ENCODE results near the gene ASMT.

The ASMT gene

DNA sequence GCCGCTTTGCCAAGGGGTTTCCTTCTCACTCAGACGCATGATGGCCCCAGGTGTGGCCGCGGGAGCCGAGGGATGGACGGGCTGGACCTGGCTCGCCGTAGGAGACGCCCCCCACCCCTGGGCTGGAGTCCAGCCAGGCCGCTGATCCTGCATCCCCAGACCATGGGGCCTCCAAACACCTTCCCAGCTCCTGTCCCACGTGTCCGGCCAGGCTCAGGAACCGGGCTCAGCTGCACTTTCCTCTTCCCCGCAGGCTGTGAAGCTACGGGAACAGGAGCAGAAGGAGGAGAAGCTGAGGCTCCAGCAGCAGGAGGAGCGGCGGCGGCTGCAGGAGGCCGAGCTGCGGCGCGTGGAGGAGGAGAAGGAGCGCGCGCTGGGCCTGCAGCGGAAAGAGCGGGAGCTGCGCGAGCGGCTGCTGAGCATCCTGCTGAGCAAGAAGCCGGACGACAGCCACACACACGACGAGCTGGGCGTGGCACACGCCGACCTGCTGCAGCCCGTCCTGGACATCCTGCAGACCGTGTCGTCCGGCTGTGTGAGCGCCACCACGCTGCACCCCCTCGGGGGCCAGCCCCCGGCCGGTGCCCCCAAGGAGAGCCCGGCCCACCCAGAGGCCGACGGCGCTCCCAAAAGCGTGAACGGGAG is 14.3 kb upstream of the ASMT start:
- WGBS (ENCODE audit: extremely low coverage, insufficient coverage, low lambda C conversion rate): no CpG with 5 or more reads among the region's 52 CpGs
- H3K79me1 ChIP-seq (ENCODE audit: low read length): peaks cover 19% of the 10 kb centered on the region
- H3K36me3 ChIP-seq (ENCODE audit: control insufficient read depth, insufficient read depth, low read length): peaks cover 18% of the 10 kb centered on the region
- H3K4me2 ChIP-seq (ENCODE audit: low read length): no peak overlapping the region
- no peak overlapping the region for H2AK5ac ChIP-seq (ENCODE audit: low read length)
- no peak overlapping the region for H3K9ac ChIP-seq (ENCODE audit: low read length)
- DNase-seq: no peak
- no peak overlapping the region for H3K4me3 ChIP-seq (ENCODE audit: low read length)
- H3K4me1 ChIP-seq (ENCODE audit: control insufficient read depth, low read depth, low read length): no peaks in the 10 kb centered on the region
- no peak overlapping the region for H2BK5ac ChIP-seq (ENCODE audit: low read length)
- H4K8ac ChIP-seq (ENCODE audit: low read depth, low read length): no peak overlapping the region
- H3K18ac ChIP-seq (ENCODE audit: low read length): no peak overlapping the region
- no peak overlapping the region for H2BK15ac ChIP-seq (replicated peaks; ENCODE audit: low read depth)
- peaks cover 21% of the 10 kb centered on the region for H3K79me2 ChIP-seq (ENCODE audit: control insufficient read depth, insufficient read depth, low read length)
- no peak overlapping the region for H3K56ac ChIP-seq (ENCODE audit: low read length)
- H2BK120ac ChIP-seq (ENCODE audit: low read depth, low read length): no peak overlapping the region
- no peak overlapping the region for H3K4ac ChIP-seq (ENCODE audit: low read depth, low read length)
- no peak overlapping the region for H3K23ac ChIP-seq (ENCODE audit: low read length)
- H4K5ac ChIP-seq (ENCODE audit: low read length): no peak overlapping the region
- no peaks in the 10 kb centered on the region for H3K27me3 ChIP-seq (ENCODE audit: insufficient read depth, low read length, poor library complexity)
- H3K27ac ChIP-seq (ENCODE audit: low read depth, low read length): no peak overlapping the region

DNA sequence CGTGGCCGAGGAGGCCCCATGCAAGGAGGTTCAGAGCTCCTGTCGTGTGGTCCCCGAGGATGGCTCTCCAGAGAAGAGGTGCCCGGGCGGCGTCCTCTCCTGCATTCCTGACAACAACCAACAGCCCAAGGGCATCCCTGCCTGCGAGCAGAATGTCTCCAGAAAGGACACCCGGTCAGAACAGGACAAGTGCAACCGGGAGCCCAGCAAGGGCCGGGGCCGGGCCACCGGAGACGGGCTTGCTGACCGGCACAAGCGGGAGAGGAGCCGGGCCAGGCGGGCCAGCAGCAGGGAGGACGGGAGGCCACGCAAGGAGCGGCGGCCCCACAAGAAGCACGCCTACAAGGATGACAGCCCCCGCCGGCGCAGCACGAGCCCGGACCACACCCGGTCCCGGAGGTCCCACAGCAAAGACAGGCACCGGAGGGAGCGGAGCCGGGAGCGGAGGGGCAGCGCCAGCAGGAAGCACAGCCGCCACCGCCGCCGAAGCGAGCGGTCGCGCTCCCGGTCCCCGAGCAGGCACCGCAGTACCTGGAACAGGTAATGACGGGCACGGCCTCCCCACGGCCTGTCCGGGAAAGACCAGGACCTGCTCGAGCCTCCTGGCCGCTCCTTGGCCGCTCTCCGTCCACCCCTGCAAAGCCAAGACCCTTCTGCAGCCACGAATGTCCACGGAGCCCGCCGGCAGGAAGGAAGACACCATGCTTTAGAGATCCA is 13.7 kb upstream of the ASMT start:
- H4K8ac ChIP-seq (ENCODE audit: low read depth, low read length): no peak overlapping the region
- H2AK5ac ChIP-seq (ENCODE audit: low read length): no peak overlapping the region
- no peak overlapping the region for H4K5ac ChIP-seq (ENCODE audit: low read length)
- no peak overlapping the region for H3K27ac ChIP-seq (ENCODE audit: low read depth, low read length)
- H3K9ac ChIP-seq (ENCODE audit: low read length): no peak overlapping the region
- no peak overlapping the region for H3K23ac ChIP-seq (ENCODE audit: low read length)
- no peak overlapping the region for H3K4me2 ChIP-seq (ENCODE audit: low read length)
- H2BK5ac ChIP-seq (ENCODE audit: low read length): no peak overlapping the region
- no CpG with 5 or more reads among the region's 58 CpGs for WGBS (ENCODE audit: extremely low coverage, insufficient coverage, low lambda C conversion rate)
- no peak for DNase-seq
- no peak overlapping the region for H3K4me3 ChIP-seq (ENCODE audit: low read length)
- H3K79me2 ChIP-seq (ENCODE audit: control insufficient read depth, insufficient read depth, low read length): peaks cover 16% of the 10 kb centered on the region
- no peak overlapping the region for H2BK15ac ChIP-seq (replicated peaks; ENCODE audit: low read depth)
- no peak overlapping the region for H3K56ac ChIP-seq (ENCODE audit: low read length)
- H3K79me1 ChIP-seq (ENCODE audit: low read length): peaks cover 14% of the 10 kb centered on the region
- no peak overlapping the region for H2BK120ac ChIP-seq (ENCODE audit: low read depth, low read length)
- peaks cover 14% of the 10 kb centered on the region for H3K36me3 ChIP-seq (ENCODE audit: control insufficient read depth, insufficient read depth, low read length)
- no peak overlapping the region for H3K18ac ChIP-seq (ENCODE audit: low read length)
- no peaks in the 10 kb centered on the region for H3K27me3 ChIP-seq (ENCODE audit: insufficient read depth, low read length, poor library complexity)
- H3K4me1 ChIP-seq (ENCODE audit: control insufficient read depth, low read depth, low read length): no peaks in the 10 kb centered on the region
- H3K4ac ChIP-seq (ENCODE audit: low read depth, low read length): no peak overlapping the region

DNA sequence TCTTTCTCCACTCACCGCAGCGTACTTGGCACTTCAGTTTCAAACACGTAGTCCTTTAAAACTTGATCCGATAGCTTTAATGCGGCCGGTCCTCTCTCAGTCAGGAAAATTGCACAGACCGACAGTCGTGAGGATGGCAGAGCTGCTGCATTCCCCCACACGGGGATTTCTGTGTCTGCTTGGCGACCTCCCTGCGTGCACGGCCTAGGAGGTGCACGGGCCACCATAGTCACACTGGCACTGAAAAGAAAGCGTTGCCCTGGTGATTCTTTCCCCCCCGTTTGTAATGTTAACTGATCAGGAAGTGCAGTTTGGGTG is 13.1 kb upstream of the ASMT start:
- Histone ChIP-seq H2AK5ac (ENCODE audit: low read length) (no peak overlapping the region), H3K4me2 (ENCODE audit: low read length) (no peak overlapping the region), H3K4me3 (ENCODE audit: low read length) (no peak overlapping the region), H4K5ac (ENCODE audit: low read length) (no peak overlapping the region), H3K79me1 (ENCODE audit: low read length) (peaks cover 13% of the 10 kb centered on the region), H2BK5ac (ENCODE audit: low read length) (no peak overlapping the region), H2BK15ac (replicated peaks; ENCODE audit: low read depth) (no peak overlapping the region), H4K8ac (ENCODE audit: low read depth, low read length) (no peak overlapping the region), H2BK120ac (ENCODE audit: low read depth, low read length) (no peak overlapping the region), H3K56ac (ENCODE audit: low read length) (no peak overlapping the region), H3K23ac (ENCODE audit: low read length) (no peak overlapping the region), H3K9ac (ENCODE audit: low read length) (no peak overlapping the region), H3K27me3 (ENCODE audit: insufficient read depth, low read length, poor library complexity) (no peaks in the 10 kb centered on the region), H3K4me1 (ENCODE audit: control insufficient read depth, low read depth, low read length) (no peaks in the 10 kb centered on the region), H3K36me3 (ENCODE audit: control insufficient read depth, insufficient read depth, low read length) (peaks cover 12% of the 10 kb centered on the region), H3K4ac (ENCODE audit: low read depth, low read length) (no peak overlapping the region), H3K79me2 (ENCODE audit: control insufficient read depth, insufficient read depth, low read length) (peaks cover 14% of the 10 kb centered on the region), H3K18ac (ENCODE audit: low read length) (no peak overlapping the region), H3K27ac (ENCODE audit: low read depth, low read length) (no peak overlapping the region)
- DNase-seq: no peak
- WGBS (ENCODE audit: extremely low coverage, insufficient coverage, low lambda C conversion rate): no CpG with 5 or more reads among the region's 15 CpGs

DNA sequence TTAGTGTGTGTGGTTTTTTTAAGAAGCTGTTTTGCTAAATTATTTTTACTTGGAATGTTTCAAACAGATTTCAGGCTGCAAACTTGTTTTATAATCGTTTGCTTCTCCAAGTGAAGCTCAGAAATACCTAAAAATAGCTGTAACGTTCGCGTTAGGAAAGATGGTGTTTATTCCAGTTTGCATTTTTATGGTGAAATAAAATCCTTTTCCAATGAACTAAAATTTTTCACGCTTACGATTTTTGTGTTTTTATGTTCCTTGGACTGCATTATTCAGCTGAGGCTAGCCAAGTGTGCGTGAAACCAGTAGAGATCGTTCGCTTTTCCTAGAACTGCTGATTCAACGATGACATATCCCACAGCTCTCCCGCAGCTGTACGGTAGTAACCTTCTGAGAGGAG is 12.6 kb upstream of the ASMT start:
- H3K18ac ChIP-seq (ENCODE audit: low read length): no peak overlapping the region
- peaks cover 9% of the 10 kb centered on the region for H3K79me2 ChIP-seq (ENCODE audit: control insufficient read depth, insufficient read depth, low read length)
- H3K9ac ChIP-seq (ENCODE audit: low read length): no peak overlapping the region
- no peak overlapping the region for H3K4me3 ChIP-seq (ENCODE audit: low read length)
- no peak overlapping the region for H2BK120ac ChIP-seq (ENCODE audit: low read depth, low read length)
- no peaks in the 10 kb centered on the region for H3K4me1 ChIP-seq (ENCODE audit: control insufficient read depth, low read depth, low read length)
- H3K23ac ChIP-seq (ENCODE audit: low read length): no peak overlapping the region
- H3K56ac ChIP-seq (ENCODE audit: low read length): no peak overlapping the region
- no peak overlapping the region for H4K5ac ChIP-seq (ENCODE audit: low read length)
- H4K8ac ChIP-seq (ENCODE audit: low read depth, low read length): no peak overlapping the region
- no peak overlapping the region for H3K27ac ChIP-seq (ENCODE audit: low read depth, low read length)
- H3K79me1 ChIP-seq (ENCODE audit: low read length): peaks cover 10% of the 10 kb centered on the region
- H3K27me3 ChIP-seq (ENCODE audit: insufficient read depth, low read length, poor library complexity): no peaks in the 10 kb centered on the region
- no peak overlapping the region for H2AK5ac ChIP-seq (ENCODE audit: low read length)
- H3K4me2 ChIP-seq (ENCODE audit: low read length): no peak overlapping the region
- no peak overlapping the region for H2BK15ac ChIP-seq (replicated peaks; ENCODE audit: low read depth)
- H2BK5ac ChIP-seq (ENCODE audit: low read length): no peak overlapping the region
- H3K36me3 ChIP-seq (ENCODE audit: control insufficient read depth, insufficient read depth, low read length): peaks cover 12% of the 10 kb centered on the region
- DNase-seq: no peak
- H3K4ac ChIP-seq (ENCODE audit: low read depth, low read length): no peak overlapping the region
- no CpG with 5 or more reads among the region's 12 CpGs for WGBS (ENCODE audit: extremely low coverage, insufficient coverage, low lambda C conversion rate)

DNA sequence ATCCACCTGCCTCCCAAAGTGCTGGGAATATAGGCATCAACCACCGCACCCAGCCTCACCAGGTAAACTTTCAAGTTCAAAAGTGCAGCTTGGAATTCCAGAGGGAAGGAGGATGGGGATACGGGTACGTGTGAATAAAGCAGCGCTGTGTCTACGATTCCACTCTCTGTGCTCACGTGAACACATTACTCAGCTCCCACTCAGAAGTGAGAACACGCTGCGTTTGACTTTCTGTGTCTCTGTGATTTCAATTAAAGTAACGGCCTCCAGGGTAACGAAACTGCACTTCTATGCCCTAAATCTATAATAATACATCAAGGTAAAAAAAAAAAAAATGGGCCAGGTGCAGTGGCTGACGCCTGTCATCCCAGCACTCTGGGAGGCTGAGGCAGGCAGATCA is 8.4 kb upstream of the ASMT start:
- Histone ChIP-seq H3K4me3 (ENCODE audit: low read length) (no peak overlapping the region), H2BK120ac (ENCODE audit: low read depth, low read length) (no peak overlapping the region), H3K4me1 (ENCODE audit: control insufficient read depth, low read depth, low read length) (no peaks in the 10 kb centered on the region), H2AK5ac (ENCODE audit: low read length) (no peak overlapping the region), H3K56ac (ENCODE audit: low read length) (no peak overlapping the region), H3K4me2 (ENCODE audit: low read length) (no peak overlapping the region), H3K36me3 (ENCODE audit: control insufficient read depth, insufficient read depth, low read length) (peaks cover 8% of the 10 kb centered on the region), H3K18ac (ENCODE audit: low read length) (no peak overlapping the region), H3K9ac (ENCODE audit: low read length) (no peak overlapping the region), H3K23ac (ENCODE audit: low read length) (no peak overlapping the region), H4K8ac (ENCODE audit: low read depth, low read length) (no peak overlapping the region), H2BK15ac (replicated peaks; ENCODE audit: low read depth) (no peak overlapping the region), H4K5ac (ENCODE audit: low read length) (no peak overlapping the region), H2BK5ac (ENCODE audit: low read length) (no peak overlapping the region), H3K4ac (ENCODE audit: low read depth, low read length) (no peak overlapping the region), H3K27ac (ENCODE audit: low read depth, low read length) (no peak overlapping the region), H3K27me3 (ENCODE audit: insufficient read depth, low read length, poor library complexity) (no peaks in the 10 kb centered on the region), H3K79me1 (ENCODE audit: low read length) (peaks cover 3% of the 10 kb centered on the region), H3K79me2 (ENCODE audit: control insufficient read depth, insufficient read depth, low read length) (no peaks in the 10 kb centered on the region)
- WGBS (ENCODE audit: extremely low coverage, insufficient coverage, low lambda C conversion rate): no CpG with 5 or more reads among the region's 11 CpGs
- DNase-seq: no peak

DNA sequence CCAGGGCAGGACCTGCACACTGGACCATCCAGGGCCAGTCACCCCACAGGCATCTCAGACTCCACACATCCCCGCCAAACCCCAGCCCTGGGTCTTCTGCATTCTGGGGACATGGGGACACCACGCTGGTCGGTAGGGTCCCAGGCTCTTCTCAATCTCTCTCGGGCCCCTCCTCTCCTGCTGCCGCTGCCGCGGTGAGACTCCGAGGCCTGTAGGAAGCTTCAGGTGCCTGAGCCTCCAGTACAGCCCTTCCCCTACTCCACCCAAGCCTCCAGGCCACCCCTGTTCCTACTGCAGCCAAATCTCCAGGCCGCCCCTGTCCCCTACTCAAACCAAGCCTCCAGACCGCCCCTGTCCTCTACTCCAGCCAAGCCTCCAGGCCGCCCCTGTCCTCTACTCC is 5.5 kb upstream of the ASMT start:
- no peak overlapping the region for H4K5ac ChIP-seq (ENCODE audit: low read length)
- WGBS (ENCODE audit: extremely low coverage, insufficient coverage, low lambda C conversion rate): no CpG with 5 or more reads among the region's 11 CpGs
- H3K4me2 ChIP-seq (ENCODE audit: low read length): no peak overlapping the region
- H3K79me1 ChIP-seq (ENCODE audit: low read length): peaks cover under 1% of the 10 kb centered on the region
- H3K4me3 ChIP-seq (ENCODE audit: low read length): no peak overlapping the region
- no peak overlapping the region for H3K18ac ChIP-seq (ENCODE audit: low read length)
- no peak overlapping the region for H2BK120ac ChIP-seq (ENCODE audit: low read depth, low read length)
- no peak overlapping the region for H3K9ac ChIP-seq (ENCODE audit: low read length)
- no peak overlapping the region for H3K56ac ChIP-seq (ENCODE audit: low read length)
- no peaks in the 10 kb centered on the region for H3K4me1 ChIP-seq (ENCODE audit: control insufficient read depth, low read depth, low read length)
- no peak overlapping the region for H3K27ac ChIP-seq (ENCODE audit: low read depth, low read length)
- no peaks in the 10 kb centered on the region for H3K27me3 ChIP-seq (ENCODE audit: insufficient read depth, low read length, poor library complexity)
- no peak overlapping the region for H2AK5ac ChIP-seq (ENCODE audit: low read length)
- DNase-seq: no peak
- no peaks in the 10 kb centered on the region for H3K36me3 ChIP-seq (ENCODE audit: control insufficient read depth, insufficient read depth, low read length)
- no peak overlapping the region for H2BK5ac ChIP-seq (ENCODE audit: low read length)
- H3K23ac ChIP-seq (ENCODE audit: low read length): no peak overlapping the region
- no peak overlapping the region for H4K8ac ChIP-seq (ENCODE audit: low read depth, low read length)
- no peak overlapping the region for H3K4ac ChIP-seq (ENCODE audit: low read depth, low read length)
- no peak overlapping the region for H2BK15ac ChIP-seq (replicated peaks; ENCODE audit: low read depth)
- H3K79me2 ChIP-seq (ENCODE audit: control insufficient read depth, insufficient read depth, low read length): no peaks in the 10 kb centered on the region

Data from mesendoderm (in vitro differentiated cells).